ENCODE measurements around the gene UNC5A. TPM values are rescaled to one million over a fixed set of nuclear protein-coding genes. Genes with fewer than 3 reads are reported as not detected.

Gene UNC5A
- total RNA-seq, 1 donor from 2014 or later: 2.8 TPM

GRCh38 chr5:176857216-176857893, 47.0 kb downstream of the UNC5A start:
- Mint-ChIP-seq H3K36me3 (ENCODE audit: insufficient read depth) (no peaks in the 10 kb centered on the region), H3K4me1 (ENCODE audit: low read depth) (no peaks in the 10 kb centered on the region), H3K27me3 (peaks cover 29% of the 10 kb centered on the region), H3K27ac (no peak overlapping the region), H3K9me3 (ENCODE audit: low read depth) (no peaks in the 10 kb centered on the region), H3K4me3 (ENCODE audit: low read depth) (no peak overlapping the region)
- DNase-seq (ENCODE audit: low spot score, unreplicated experiment): no peak
- TF ChIP-seq, protein P1, sequence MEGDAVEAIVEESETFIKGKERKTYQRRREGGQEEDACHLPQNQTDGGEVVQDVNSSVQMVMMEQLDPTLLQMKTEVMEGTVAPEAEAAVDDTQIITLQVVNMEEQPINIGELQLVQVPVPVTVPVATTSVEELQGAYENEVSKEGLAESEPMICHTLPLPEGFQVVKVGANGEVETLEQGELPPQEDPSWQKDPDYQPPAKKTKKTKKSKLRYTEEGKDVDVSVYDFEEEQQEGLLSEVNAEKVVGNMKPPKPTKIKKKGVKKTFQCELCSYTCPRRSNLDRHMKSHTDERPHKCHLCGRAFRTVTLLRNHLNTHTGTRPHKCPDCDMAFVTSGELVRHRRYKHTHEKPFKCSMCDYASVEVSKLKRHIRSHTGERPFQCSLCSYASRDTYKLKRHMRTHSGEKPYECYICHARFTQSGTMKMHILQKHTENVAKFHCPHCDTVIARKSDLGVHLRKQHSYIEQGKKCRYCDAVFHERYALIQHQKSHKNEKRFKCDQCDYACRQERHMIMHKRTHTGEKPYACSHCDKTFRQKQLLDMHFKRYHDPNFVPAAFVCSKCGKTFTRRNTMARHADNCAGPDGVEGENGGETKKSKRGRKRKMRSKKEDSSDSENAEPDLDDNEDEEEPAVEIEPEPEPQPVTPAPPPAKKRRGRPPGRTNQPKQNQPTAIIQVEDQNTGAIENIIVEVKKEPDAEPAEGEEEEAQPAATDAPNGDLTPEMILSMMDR (IDR thresholded peaks at IDR 0.05; ENCODE audit: unreplicated experiment): no peak

DNA sequence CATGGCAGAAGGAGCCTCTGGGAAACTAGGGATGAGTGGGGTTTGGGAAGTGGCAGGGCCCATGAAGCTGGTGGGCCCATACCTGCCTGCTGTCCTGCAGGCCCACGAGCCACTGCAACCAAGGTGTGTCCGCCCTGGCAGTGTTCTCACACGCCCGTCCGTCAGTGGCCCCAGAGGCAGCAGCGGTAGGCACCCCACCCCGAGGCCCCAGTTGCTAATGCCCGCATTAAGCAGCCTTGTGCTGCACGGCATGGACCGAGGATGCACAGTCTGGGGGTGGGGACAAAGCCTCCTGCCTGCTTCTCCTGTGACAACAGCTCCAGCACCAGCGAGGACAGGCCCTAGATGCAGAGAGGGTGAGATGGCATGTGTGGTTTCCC, 47.5 kb downstream of the UNC5A start:
- Mint-ChIP-seq H3K27ac (no peak overlapping the region), H3K27me3 (peaks cover 27% of the 10 kb centered on the region)

GRCh38 chr5:176859916-176860315, 49.6 kb downstream of the UNC5A start:
- DNase-seq (ENCODE audit: low spot score, unreplicated experiment): no peak
- Mint-ChIP-seq H3K27ac (no peak overlapping the region), H3K4me3 (ENCODE audit: low read depth) (no peak overlapping the region), H3K36me3 (ENCODE audit: insufficient read depth) (no peaks in the 10 kb centered on the region), H3K9me3 (ENCODE audit: low read depth) (no peaks in the 10 kb centered on the region), H3K4me1 (ENCODE audit: low read depth) (peaks cover 7% of the 10 kb centered on the region), H3K27me3 (peaks cover 25% of the 10 kb centered on the region)
- TF ChIP-seq, protein P1 (IDR thresholded peaks at IDR 0.05; ENCODE audit: unreplicated experiment): no peak

More for the DNA sequence above, 47.5 kb downstream of the UNC5A start:
- H3K4me1 Mint-ChIP-seq (ENCODE audit: low read depth): peaks cover under 1% of the 10 kb centered on the region
- H3K4me3 Mint-ChIP-seq (ENCODE audit: low read depth): no peak overlapping the region
- TF ChIP-seq, protein P1 (IDR thresholded peaks at IDR 0.05; ENCODE audit: unreplicated experiment): no peak
- H3K9me3 Mint-ChIP-seq (ENCODE audit: low read depth): no peaks in the 10 kb centered on the region
- no peak for DNase-seq (ENCODE audit: low spot score, unreplicated experiment)
- H3K36me3 Mint-ChIP-seq (ENCODE audit: insufficient read depth): no peaks in the 10 kb centered on the region

- Mint-ChIP-seq H3K27me3 (peaks cover 27% of the 10 kb centered on the region), H3K27ac (no peak overlapping the region), H3K9me3 (ENCODE audit: low read depth) (no peaks in the 10 kb centered on the region), H3K4me3 (ENCODE audit: low read depth) (no peak overlapping the region), H3K36me3 (ENCODE audit: insufficient read depth) (no peaks in the 10 kb centered on the region), H3K4me1 (ENCODE audit: low read depth) (peaks cover 7% of the 10 kb centered on the region)
- DNase-seq (ENCODE audit: low spot score, unreplicated experiment): no peak
- TF ChIP-seq, protein P1 (IDR thresholded peaks at IDR 0.05; ENCODE audit: unreplicated experiment): no peak
Measured at GRCh38 chr5:176860381-176860780, 50.0 kb downstream of the UNC5A start.

DNA sequence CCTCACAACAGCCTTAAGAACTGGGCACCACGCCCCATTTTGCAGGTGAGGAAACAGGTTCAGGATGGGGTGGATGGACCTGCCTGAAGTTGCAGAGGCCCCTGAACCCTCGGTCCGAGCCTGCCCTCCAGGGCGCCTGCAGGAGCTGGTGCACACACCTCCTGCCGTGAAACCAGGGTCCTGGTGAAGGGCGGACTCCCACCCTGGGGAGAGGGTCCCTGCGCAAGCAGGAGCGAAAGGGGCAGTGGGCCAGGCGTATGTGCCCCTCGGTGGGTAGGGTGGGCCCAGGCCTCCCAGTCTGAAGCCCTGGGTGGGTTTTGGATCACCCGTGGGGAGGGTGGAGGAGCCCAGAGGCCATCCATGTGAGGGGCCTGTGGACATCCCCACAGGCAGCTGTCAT, 50.9 kb downstream of the UNC5A start:
- peaks cover 32% of the 10 kb centered on the region for H3K27me3 Mint-ChIP-seq
- H3K27ac Mint-ChIP-seq: no peak overlapping the region
- DNase-seq (ENCODE audit: low spot score, unreplicated experiment): no peak
- peaks cover 7% of the 10 kb centered on the region for H3K4me1 Mint-ChIP-seq (ENCODE audit: low read depth)
- no peaks in the 10 kb centered on the region for H3K36me3 Mint-ChIP-seq (ENCODE audit: insufficient read depth)
- TF ChIP-seq, protein P1 (IDR thresholded peaks at IDR 0.05; ENCODE audit: unreplicated experiment): no peak
- no peaks in the 10 kb centered on the region for H3K9me3 Mint-ChIP-seq (ENCODE audit: low read depth)
- no peak overlapping the region for H3K4me3 Mint-ChIP-seq (ENCODE audit: low read depth)

Measured in progenitor cell of endocrine pancreas (in vitro differentiated cells).